Muscle layer of colon (tissue), 2 donors: ENCODE data around the gene CUX1.
"Not testable (repeated sequence)": the region's sequence is repeated elsewhere in the genome, so short reads cannot be mapped to it uniquely, and the experiment has no call there.

Experiments
- H3K27ac ChIP-seq: one replicate; pipeline ENCODE4 v1.7.0; 2013; ENCODE audit warnings: low read depth, mild to moderate bottlenecking, low read length, moderate library complexity
- H3K27me3 ChIP-seq, 2 donors: one replicate each; pipeline ENCODE4 v1.7.0; 2013; ENCODE audit warnings: low read length in 2 of 2, mild to moderate bottlenecking in 2 of 2; ENCODE audit not compliant: insufficient read depth in 2 of 2, control insufficient read depth in 1 of 2
- H3K36me3 ChIP-seq: one replicate; pipeline ENCODE4 v1.7.0; 2013; ENCODE audit warnings: mild to moderate bottlenecking, low read length; ENCODE audit not compliant: insufficient read depth
- H3K4me1 ChIP-seq: one replicate; pipeline ENCODE4 v1.7.0; 2013; ENCODE audit warnings: mild to moderate bottlenecking, low read length; ENCODE audit not compliant: insufficient read depth
- H3K4me3 ChIP-seq, 2 donors: one replicate each; pipeline ENCODE4 v1.7.0; 2013; ENCODE audit warnings: low read length in 2 of 2, low read depth in 1 of 2, mild to moderate bottlenecking in 1 of 2, moderate library complexity in 1 of 2
- H3K9ac ChIP-seq: one replicate; pipeline ENCODE4 v1.7.0; 2013; ENCODE audit warnings: low read length
- H3K9me3 ChIP-seq: one replicate; pipeline ENCODE4 v1.7.0; 2013; ENCODE audit warnings: mild to moderate bottlenecking, low read length
- donor health status: abdominal sarcoma.
- donor health status: Adenocarcinoma of cecum.

Gene CUX1

DNA sequence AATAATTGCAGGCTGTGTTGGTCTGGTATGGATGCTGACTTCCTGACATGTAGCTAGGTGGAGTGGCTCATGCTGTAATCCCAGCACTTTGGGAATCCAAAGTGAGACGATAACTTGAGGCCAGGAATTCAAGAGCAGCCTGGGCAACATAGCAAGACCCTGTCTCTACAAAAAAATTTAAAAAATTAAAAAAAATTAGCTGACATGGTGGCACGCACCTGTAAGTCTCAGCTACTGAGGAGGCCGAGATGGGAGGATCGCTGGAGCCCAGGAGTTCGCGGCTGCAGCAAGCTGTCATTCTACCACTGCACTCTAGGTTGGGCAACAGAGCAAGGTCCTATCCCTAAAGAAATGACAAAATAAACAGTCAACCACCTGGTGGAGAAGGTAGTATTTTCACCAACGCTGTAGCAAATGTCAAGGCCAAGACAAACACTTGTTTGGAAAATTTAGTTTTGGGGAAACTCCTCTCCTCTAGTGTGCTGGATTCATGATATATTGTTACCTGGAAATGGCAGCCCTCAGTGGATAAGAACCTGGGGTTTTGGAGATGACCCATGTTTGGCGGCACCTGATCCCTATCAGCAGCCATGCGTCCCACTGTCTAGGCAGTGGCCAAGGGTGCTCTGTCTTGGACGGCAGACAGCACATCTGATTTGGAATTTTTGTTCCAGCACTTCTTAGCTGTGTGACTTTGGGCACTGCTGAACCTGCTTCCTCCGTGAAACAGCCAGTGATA is 29.5 kb downstream of the CUX1 start:
- H3K36me3 ChIP-seq = no peaks in the 10 kb centered on the region
- no peaks in the 10 kb centered on the region for H3K9me3 ChIP-seq
- no peaks in the 10 kb centered on the region for H3K4me1 ChIP-seq
- H3K27me3 ChIP-seq = no peaks in the 10 kb centered on the region
- no peak overlapping the region for H3K4me3 ChIP-seq
- H3K27ac ChIP-seq = no peak overlapping the region
- H3K9ac ChIP-seq = no peak overlapping the region

DNA sequence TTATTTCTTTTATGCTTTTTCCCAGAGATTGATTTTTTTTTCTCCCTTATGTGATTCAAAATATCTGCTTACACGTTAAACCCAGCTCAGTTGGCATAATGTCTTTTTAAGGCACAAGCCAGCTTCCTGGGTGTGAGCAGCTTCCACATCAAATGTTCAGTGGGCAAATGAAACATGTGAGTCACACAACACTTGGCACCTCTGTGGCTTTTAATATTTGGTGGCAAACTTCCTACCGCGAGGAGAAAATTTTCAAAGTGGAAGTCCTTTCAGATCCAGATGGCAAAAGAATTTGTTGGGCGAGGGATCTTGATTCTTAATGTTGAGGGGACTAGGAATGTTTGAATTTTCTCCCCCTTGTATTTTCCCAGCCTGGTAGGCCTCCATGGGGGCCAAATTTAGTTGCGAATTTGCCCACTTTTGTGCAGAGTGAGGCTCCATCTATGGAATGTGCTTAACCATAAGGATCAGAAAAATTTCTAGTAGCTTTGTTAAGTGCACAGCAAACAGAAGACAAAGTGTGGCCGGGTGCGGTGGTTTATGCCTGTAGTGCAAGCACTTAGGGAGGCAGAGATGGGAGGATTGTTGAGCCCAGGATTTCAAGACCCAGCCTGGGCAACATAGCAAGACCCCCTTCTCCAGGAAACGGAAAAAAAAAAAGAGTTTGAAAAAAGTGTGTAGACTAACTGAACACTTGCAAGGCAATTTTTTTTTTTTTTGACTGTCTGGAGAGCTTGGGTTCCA is 31.0 kb downstream of the CUX1 start:
- H3K9ac ChIP-seq = no peak overlapping the region
- no peaks in the 10 kb centered on the region for H3K4me1 ChIP-seq
- H3K27me3 ChIP-seq = no peaks in the 10 kb centered on the region
- H3K9me3 ChIP-seq = no peaks in the 10 kb centered on the region
- H3K4me3 ChIP-seq = no peak overlapping the region
- no peaks in the 10 kb centered on the region for H3K36me3 ChIP-seq
- no peak overlapping the region for H3K27ac ChIP-seq

DNA sequence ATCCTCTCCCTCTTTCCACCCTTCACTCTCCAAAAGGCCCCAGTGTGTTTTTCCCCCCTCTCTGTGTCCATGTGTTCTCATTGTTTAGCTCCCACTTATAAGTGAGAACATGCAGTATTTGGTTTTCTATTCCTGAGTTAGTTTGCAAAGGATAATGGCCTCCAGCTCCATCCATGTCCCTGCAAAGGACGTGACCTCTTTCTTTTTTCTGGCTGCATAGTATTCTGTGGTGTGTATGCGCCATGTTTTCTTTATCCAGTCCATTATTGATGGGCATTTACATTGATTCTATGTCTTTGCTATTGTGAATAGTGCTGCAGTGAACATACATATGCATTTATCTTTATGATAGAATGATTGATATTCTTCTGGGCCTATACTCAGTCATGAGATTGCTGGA is 31.9 kb downstream of the CUX1 start:
- H3K4me3 ChIP-seq, H3K9me3 ChIP-seq, H3K4me1 ChIP-seq, H3K27ac ChIP-seq, H3K36me3 ChIP-seq, H3K9ac ChIP-seq, H3K27me3 ChIP-seq: not testable (repeated sequence)

DNA sequence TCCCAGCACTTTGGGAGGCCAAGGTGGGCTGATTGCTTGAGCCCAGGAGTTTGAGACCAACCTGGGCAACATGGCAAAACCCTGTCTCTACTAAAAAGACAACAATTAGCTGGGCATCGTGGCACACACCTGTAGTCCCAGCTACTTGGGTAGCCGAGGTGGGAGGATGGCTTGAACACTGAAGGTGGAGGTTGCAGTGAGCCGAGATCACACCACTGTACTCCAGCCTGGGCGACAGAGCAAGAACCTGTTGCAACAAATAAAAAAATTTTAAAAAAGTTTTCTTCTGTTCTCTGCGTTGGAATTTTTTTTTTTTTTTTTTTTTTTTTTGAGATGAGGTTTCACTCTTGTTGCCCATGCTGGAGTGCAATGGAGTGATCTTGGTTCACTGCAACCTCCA is 34.9 kb downstream of the CUX1 start:
- not testable (repeated sequence) for H3K27ac ChIP-seq, H3K9me3 ChIP-seq, H3K27me3 ChIP-seq, H3K9ac ChIP-seq, H3K4me3 ChIP-seq, H3K36me3 ChIP-seq
- peaks cover 10% of the 10 kb centered on the region for H3K4me1 ChIP-seq

DNA sequence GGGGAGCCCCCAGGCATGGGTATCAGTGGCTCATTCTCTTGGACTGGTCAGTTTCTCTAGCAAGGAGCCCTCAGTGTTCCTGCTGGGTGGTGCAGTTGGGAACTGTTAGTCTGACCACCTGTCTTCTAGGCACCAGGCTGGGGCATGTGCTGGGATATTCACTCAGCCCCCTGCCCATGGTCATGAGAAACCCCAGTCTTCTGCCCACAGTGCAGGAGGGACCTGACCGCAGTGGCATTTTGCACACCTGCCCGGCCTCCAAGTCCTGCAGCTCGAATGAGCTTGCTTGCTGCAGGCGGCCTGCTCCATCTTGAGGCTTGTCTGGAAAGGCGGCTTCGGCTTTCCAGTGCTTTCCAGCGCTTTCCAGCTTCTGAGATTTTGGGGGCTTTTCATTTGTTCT is 36.3 kb downstream of the CUX1 start:
- Histone ChIP-seq H3K27ac (no peak overlapping the region), H3K9me3 (no peaks in the 10 kb centered on the region), H3K9ac (no peak overlapping the region), H3K27me3 (no peaks in the 10 kb centered on the region), H3K36me3 (no peaks in the 10 kb centered on the region), H3K4me3 (no peak overlapping the region), H3K4me1 (peaks cover 11% of the 10 kb centered on the region)

DNA sequence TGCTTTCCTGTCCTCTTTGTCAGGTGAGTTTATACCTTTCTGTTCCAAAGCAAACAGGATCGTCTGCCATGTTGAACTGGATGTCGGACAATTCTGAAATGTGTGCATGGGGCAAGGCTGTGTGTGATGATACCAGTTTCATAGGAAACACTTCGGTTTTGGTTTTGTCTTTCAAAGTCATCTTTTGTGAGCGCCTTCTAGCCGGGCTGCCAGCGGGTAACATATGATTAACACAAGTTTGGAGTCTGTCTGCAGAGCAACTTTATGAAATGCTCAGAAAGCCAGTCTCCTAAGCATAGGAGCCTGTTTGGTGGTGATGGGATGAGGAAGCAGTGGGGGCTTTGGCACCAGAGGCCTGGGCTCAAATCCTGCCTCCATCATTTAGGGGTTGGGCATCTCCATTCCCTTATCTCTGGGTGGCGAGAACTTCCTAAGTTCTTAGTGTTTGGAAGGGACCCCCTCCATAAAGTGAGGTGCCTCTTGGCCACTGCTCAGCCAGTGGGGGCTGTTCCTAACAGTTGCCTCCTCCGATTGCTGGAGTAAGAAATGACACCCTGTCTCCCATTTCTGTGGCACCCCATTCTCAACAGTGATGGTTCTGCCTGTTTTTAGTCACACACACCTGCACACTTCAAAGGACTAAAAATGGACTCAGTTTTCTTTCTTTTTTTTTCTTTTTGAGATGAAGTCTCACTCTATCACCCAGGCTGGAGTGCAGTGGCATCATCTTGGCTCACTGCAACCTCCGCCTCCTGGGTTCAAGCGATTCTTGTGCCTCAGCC is 36.8 kb downstream of the CUX1 start:
- peaks cover 11% of the 10 kb centered on the region for H3K4me1 ChIP-seq
- H3K9me3 ChIP-seq = no peaks in the 10 kb centered on the region
- no peaks in the 10 kb centered on the region for H3K36me3 ChIP-seq
- H3K4me3 ChIP-seq = no peak overlapping the region
- H3K9ac ChIP-seq = no peak overlapping the region
- no peak overlapping the region for H3K27ac ChIP-seq
- H3K27me3 ChIP-seq = no peaks in the 10 kb centered on the region

DNA sequence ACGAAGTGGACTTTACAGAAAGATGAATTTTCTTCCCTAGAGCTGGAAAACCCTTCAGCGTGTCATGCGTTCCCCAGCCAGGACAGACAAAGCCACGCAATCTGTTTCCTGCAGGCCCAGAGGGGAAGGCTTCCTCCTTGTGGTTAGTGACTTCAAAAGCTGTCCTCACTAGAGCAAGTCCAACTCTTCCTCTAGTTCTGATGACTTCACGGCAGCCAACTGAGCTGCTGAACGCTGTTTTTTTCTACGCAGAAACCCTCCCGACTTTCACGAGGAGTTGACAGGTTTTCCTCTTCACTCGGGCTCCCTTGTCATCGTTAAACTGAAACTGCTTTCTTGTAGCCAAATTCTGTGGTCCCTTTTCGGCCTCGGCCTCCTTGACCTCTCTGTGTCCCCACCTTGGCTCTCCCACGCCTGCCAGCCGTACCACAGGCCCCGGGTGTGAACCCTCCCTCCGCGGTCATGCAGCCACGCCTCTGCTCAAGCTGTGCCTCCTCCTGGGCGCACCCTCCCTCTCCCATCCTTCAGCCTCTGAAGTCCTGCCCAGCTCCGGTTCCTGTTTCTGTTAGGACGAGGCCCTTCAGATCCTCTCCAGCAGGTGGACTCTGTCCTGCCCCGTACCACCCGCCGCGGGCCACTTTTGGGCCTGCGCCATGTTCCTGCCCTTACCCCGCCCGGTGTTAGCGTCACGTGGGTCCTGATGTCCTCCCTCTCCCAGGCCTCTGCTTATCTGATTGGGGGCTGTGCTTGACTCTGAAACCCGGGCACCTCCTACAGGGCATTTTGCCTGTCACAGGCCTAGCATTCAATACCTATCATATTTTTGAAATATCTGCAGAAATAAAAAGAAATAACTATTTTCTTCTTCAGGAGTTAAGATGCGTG is 39.3 kb downstream of the CUX1 start:
- peak overlapping the region; percentile 65 for H3K9ac ChIP-seq
- peak overlapping the region; percentile 52 for H3K27ac ChIP-seq
- H3K9me3 ChIP-seq = no peaks in the 10 kb centered on the region
- H3K4me3 ChIP-seq = peak overlapping the region in 1 of 2 donors; percentile 41
- no peaks in the 10 kb centered on the region for H3K27me3 ChIP-seq
- H3K36me3 ChIP-seq = no peaks in the 10 kb centered on the region
- peaks cover 19% of the 10 kb centered on the region for H3K4me1 ChIP-seq

DNA sequence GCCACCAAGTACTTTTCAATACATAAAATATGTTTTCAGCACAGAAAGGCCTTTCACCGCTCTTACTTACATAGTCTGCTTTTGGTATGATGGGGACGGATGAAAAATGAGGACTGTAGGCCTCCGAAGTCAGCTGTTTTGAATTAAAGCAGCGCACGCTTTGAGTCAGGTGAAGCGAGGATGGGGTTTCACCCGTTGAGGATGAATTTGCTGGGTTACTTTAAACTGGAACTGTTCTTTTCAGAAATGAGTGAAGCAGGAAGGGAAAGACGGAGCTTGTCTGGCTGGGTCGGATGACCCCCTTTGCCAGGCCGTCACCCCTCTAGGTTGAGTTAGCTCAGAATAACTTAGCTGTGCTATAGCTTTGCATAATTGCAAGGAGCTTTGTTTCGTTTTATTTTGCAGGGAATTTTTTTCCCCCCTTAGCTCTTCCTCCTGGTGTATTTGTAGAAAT is 40.0 kb downstream of the CUX1 start:
- H3K4me3 ChIP-seq = peak overlapping the region in 1 of 2 donors; percentile 41
- H3K27ac ChIP-seq = peak overlapping the region; percentile 52
- no peaks in the 10 kb centered on the region for H3K27me3 ChIP-seq
- no peak overlapping the region for H3K9ac ChIP-seq
- no peaks in the 10 kb centered on the region for H3K36me3 ChIP-seq
- peaks cover 19% of the 10 kb centered on the region for H3K4me1 ChIP-seq
- H3K9me3 ChIP-seq = no peaks in the 10 kb centered on the region

DNA sequence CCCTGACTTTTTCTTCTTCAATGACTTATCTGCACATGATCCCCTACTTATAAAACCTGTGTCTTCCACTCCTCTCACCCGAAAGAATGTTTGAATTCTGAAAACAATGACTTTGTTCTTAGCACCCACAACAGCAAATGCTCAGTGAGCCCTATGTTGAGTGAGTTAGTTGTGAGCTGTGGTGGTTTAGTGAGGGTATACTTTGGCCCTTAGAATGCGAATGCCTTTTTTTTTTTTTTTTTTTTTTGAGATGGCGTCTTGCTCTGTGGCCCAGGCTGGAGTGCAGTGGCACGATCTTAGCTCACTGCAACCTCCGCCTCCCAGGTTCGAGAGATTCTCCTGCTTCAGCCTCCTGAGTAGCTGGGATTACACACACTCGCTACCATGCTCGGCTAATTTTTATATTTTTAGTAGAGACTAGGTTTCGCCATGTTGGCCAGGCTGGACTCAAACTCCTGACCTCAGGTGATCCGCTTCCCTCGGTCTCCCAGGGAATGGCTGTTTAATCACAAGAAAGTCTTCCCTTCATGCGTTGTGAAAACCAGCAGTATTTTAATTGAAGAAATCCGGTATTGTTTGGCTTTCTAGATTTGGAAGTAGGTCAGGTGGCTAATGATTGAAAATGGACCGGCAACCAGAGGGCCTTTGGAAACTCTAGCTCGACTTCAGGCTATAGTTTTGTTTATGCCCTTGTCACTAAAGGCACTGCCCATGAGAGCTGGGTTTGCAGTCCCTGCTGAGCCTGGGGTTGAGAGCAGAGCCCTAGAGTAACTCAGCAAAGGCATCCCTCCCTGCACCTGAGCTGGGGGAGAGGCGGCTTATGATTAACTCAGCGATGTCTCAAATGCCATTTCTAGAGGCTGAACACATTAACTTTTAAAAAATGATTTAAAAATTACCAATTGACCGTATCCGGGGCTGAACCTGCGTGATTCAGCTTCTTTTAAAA is 41.3 kb downstream of the CUX1 start:
- no peak overlapping the region for H3K27ac ChIP-seq
- H3K9ac ChIP-seq = no peak overlapping the region
- H3K4me3 ChIP-seq = no peak overlapping the region
- no peaks in the 10 kb centered on the region for H3K9me3 ChIP-seq
- H3K27me3 ChIP-seq = no peaks in the 10 kb centered on the region
- peaks cover 19% of the 10 kb centered on the region for H3K4me1 ChIP-seq
- H3K36me3 ChIP-seq = no peaks in the 10 kb centered on the region

DNA sequence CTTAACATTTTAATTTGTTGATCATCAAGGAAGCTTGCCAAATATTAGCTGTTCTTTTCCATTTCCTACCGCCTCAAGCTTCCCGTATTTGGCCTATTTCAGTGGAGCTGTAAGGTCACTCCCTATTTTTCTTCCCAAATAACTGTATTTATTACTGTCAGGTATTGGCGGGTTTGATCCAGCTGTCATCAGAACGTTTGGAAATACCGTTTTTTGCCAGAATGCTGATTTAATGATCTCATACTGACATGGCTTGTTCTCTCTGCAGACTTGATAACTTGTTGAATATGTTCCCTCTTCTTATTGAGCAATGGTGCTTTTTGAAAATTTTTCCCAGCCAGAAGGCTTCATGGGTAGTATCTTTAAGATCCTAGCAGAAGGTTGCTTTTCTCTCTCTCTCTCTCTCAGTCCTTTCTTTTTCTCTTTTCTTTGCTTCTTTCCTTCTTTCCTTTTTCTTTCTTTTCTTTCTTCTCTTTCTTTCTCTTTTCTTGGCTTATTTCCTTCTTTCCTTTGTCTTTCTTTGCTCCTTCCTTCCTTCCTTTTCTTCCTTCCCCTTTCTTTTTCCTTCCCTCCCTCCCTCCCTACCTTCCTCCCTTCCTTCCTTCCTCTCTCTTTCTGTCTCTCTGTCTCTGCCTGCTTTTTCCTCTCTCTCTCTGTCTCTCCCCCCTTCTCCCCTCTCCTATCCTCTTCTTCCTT is 42.1 kb downstream of the CUX1 start:
- Histone ChIP-seq H3K4me3 (no peak overlapping the region), H3K27me3 (no peaks in the 10 kb centered on the region), H3K4me1 (peaks cover 19% of the 10 kb centered on the region), H3K36me3 (no peaks in the 10 kb centered on the region), H3K9me3 (no peaks in the 10 kb centered on the region), H3K27ac (no peak overlapping the region), H3K9ac (no peak overlapping the region)
